Measurements from ENCODE around the gene POU2F1.

POU2F1 gene

GRCh38 chr1:167408355-167408754 lies 187.7 kb downstream of the POU2F1 start:
- H3K4me3 ChIP-seq (replicated peaks; ENCODE audit: low read depth, low read length): no peak overlapping the region
- no peak for DNase-seq (ENCODE audit: extremely low read depth, insufficient read length)
- H3K27me3 ChIP-seq (replicated peaks; ENCODE audit: control insufficient read depth, insufficient read depth, low read length): no peaks in the 10 kb centered on the region
- no peak for TF ChIP-seq CTCF (IDR thresholded peaks at IDR 0.05; ENCODE audit: insufficient read depth, low read length, poor library complexity, severe bottlenecking)
- H3K36me3 ChIP-seq (ENCODE audit: control insufficient read depth, insufficient read depth, low read length): peaks cover 12% of the 10 kb centered on the region

DNA sequence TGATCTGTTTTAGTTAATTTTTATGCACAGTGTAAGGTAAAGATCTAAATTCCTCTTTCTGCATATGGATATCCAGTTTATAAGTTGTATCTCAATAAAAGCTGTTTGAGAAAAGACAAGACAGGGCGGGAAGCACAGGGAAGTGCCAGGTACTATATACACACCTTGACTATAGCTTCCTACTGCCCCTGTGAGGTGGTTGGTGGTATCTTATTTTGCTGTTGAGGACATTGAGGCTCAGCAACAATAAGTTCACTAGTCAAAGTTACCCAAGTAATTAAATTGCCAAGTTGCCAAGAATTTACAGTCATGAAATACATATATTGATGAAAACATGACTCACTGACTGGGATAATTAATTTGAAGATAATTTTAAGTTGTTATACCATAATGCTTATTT lies 188.5 kb downstream of the POU2F1 start:
- H3K36me3 ChIP-seq (ENCODE audit: control insufficient read depth, insufficient read depth, low read length): peaks cover 12% of the 10 kb centered on the region
- TF ChIP-seq CTCF (IDR thresholded peaks at IDR 0.05; ENCODE audit: insufficient read depth, low read length, poor library complexity, severe bottlenecking): peak; percentile 28
- H3K27me3 ChIP-seq (replicated peaks; ENCODE audit: control insufficient read depth, insufficient read depth, low read length): no peaks in the 10 kb centered on the region

DNA sequence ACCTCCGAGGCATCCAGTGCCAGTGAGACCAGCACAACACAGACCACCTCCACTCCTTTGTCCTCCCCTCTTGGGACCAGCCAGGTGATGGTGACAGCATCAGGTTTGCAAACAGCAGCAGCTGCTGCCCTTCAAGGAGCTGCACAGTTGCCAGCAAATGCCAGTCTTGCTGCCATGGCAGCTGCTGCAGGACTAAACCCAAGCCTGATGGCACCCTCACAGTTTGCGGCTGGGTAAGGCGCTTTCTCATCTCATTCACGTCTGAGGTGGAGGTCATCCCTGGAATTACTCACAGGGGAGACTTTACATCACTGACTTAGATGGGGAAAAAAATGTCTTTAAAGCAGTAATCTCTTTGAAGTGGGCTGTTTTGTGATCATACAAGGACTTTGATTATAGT lies 191.4 kb downstream of the POU2F1 start:
- peaks cover 12% of the 10 kb centered on the region for H3K36me3 ChIP-seq (ENCODE audit: control insufficient read depth, insufficient read depth, low read length)
- no peak for TF ChIP-seq CTCF (IDR thresholded peaks at IDR 0.05; ENCODE audit: insufficient read depth, low read length, poor library complexity, severe bottlenecking)
- H3K4me3 ChIP-seq (replicated peaks; ENCODE audit: low read depth, low read length): no peak overlapping the region
- DNase-seq (ENCODE audit: extremely low read depth, insufficient read length): no peak
- no peaks in the 10 kb centered on the region for H3K27me3 ChIP-seq (replicated peaks; ENCODE audit: control insufficient read depth, insufficient read depth, low read length)

More for the DNA sequence above, 188.5 kb downstream of the POU2F1 start:
- DNase-seq (ENCODE audit: extremely low read depth, insufficient read length): no peak
- H3K4me3 ChIP-seq (replicated peaks; ENCODE audit: low read depth, low read length): no peak overlapping the region

DNA sequence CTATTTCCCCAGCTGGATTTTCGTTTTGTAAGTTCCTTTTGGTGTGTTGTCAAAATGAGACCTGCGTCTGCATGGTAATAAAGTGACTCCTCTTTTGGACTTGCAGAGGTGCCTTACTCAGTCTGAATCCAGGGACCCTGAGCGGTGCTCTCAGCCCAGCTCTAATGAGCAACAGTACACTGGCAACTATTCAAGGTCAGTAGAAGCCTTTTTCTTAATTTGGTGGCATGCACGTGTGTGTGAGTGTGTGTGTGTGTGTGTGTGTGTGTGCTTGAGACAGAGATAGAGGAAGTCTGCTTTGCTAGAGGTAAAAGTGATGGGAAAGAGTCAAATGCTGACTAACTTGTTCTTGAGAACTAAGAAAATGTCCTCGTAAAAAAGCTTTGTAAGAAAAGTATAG lies 192.2 kb downstream of the POU2F1 start:
- Histone ChIP-seq H3K27me3 (replicated peaks; ENCODE audit: control insufficient read depth, insufficient read depth, low read length) (no peaks in the 10 kb centered on the region), H3K4me3 (replicated peaks; ENCODE audit: low read depth, low read length) (no peak overlapping the region), H3K36me3 (ENCODE audit: control insufficient read depth, insufficient read depth, low read length) (peaks cover 12% of the 10 kb centered on the region)
- no peak for TF ChIP-seq CTCF (IDR thresholded peaks at IDR 0.05; ENCODE audit: insufficient read depth, low read length, poor library complexity, severe bottlenecking)
- no peak for DNase-seq (ENCODE audit: extremely low read depth, insufficient read length)

DNA sequence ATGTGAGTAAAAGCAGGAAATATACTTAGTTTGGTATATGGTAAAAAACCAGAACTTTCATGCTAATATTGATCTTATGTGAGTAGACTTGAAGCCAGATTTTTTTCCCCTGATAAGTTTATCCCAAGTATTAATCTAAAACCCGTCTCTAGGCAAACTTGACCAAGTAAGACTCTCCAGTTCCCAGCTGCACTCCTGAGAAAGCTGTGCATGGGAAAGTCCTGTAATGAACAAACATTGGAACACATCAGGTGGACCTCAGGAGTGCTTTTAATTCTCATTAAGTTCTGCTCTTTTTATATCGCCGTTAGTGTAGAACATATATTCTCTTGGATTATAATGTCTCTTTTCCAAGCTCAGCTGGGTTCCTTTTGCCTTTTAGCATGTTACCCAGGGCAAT lies 192.6 kb downstream of the POU2F1 start:
- no peak overlapping the region for H3K4me3 ChIP-seq (replicated peaks; ENCODE audit: low read depth, low read length)
- peaks cover 12% of the 10 kb centered on the region for H3K36me3 ChIP-seq (ENCODE audit: control insufficient read depth, insufficient read depth, low read length)
- no peak for DNase-seq (ENCODE audit: extremely low read depth, insufficient read length)
- no peak for TF ChIP-seq CTCF (IDR thresholded peaks at IDR 0.05; ENCODE audit: insufficient read depth, low read length, poor library complexity, severe bottlenecking)
- H3K27me3 ChIP-seq (replicated peaks; ENCODE audit: control insufficient read depth, insufficient read depth, low read length): no peaks in the 10 kb centered on the region

DNA sequence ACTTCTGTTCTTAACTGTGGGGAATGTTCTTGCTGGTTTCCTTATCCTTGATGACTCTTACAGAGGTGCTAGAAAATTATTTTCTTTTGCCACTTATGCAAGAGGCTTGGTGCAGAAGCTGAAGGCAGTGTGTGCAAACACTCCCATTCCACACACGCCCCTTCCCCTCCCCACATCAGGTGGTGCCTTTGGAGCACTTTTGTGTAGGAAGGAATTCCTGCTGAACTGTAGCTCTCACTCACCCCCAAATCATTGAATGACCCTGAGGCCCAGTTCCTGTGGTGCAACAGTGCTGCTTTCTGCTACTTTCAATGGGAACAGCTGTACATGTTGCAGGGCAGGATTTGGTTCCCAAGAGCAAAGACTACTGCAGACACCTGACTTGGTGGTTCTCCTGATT lies 195.8 kb downstream of the POU2F1 start:
- Histone ChIP-seq H3K27me3 (replicated peaks; ENCODE audit: control insufficient read depth, insufficient read depth, low read length) (no peaks in the 10 kb centered on the region), H3K4me3 (replicated peaks; ENCODE audit: low read depth, low read length) (no peak overlapping the region), H3K36me3 (ENCODE audit: control insufficient read depth, insufficient read depth, low read length) (peaks cover 12% of the 10 kb centered on the region)
- DNase-seq (ENCODE audit: extremely low read depth, insufficient read length): no peak
- TF ChIP-seq CTCF (IDR thresholded peaks at IDR 0.05; ENCODE audit: insufficient read depth, low read length, poor library complexity, severe bottlenecking): no peak
